Brain microvascular endothelial cell (primary cell): ENCODE data around the gene SPEM3.

Source experiments
- DNase-seq: peaks from one replicate; pipeline ENCODE4 v3.0.0-alpha.2; 2020
- H3K27ac ChIP-seq: fragments of 250-450 bp; sonication (Bioruptor Pico); 2 replicates; pipeline ENCODE4 v1.5.1; 2020; ENCODE audit warnings: mild to moderate bottlenecking, moderate library complexity
- H3K27me3 ChIP-seq: fragments of 250-450 bp; sonication (Bioruptor Pico); replicated peaks from 2 replicates; pipeline ENCODE4 v1.5.1; 2020; ENCODE audit warnings: mild to moderate bottlenecking
- H3K36me3 ChIP-seq: fragments of 250-450 bp; sonication (Bioruptor Pico); replicated peaks from 2 replicates; pipeline ENCODE4 v1.5.1; 2020; ENCODE audit warnings: mild to moderate bottlenecking
- H3K4me3 ChIP-seq: 2 replicates; pipeline ENCODE4 v1.5.1; 2011; ENCODE audit warnings: low read depth, mild to moderate bottlenecking, control low read depth, low read length, moderate library complexity
- in situ Hi-C: cut with HindIII; loops from 2 replicates; pipeline ENCODE4 v1.10.0; 2017; ENCODE audit warnings: low sequenced_read_pairs, low pct_ligation_motif_present
- TF ChIP-seq, protein P1 (sequence below): IDR thresholded peaks from 2 replicates; pipeline ENCODE4 v1.5.1; 2011; ENCODE audit warnings: low read depth, mild to moderate bottlenecking, moderate library complexity, low read length, control low read depth, inconsistent platforms; ENCODE audit errors: missing control alignments

SPEM3 gene

DNA sequence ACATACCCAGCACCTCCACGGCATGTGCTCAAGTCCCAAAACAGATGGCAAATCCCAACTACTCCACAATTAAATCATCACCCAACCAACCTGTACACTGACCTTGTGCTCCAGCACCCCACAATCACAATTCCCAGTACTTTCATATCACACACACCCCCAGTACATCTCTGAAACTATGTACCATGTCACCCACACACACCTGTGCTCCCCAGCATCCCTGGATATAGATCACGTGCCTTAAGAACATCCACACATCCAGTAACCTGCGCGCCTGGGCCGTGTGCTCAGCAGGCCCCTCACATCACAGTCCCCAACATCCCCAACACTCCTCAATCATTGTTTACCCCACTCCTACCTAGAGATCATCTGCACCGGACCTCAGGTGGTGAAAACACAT, 18.9 kb upstream of the SPEM3 start:
- TF ChIP-seq, protein P1, sequence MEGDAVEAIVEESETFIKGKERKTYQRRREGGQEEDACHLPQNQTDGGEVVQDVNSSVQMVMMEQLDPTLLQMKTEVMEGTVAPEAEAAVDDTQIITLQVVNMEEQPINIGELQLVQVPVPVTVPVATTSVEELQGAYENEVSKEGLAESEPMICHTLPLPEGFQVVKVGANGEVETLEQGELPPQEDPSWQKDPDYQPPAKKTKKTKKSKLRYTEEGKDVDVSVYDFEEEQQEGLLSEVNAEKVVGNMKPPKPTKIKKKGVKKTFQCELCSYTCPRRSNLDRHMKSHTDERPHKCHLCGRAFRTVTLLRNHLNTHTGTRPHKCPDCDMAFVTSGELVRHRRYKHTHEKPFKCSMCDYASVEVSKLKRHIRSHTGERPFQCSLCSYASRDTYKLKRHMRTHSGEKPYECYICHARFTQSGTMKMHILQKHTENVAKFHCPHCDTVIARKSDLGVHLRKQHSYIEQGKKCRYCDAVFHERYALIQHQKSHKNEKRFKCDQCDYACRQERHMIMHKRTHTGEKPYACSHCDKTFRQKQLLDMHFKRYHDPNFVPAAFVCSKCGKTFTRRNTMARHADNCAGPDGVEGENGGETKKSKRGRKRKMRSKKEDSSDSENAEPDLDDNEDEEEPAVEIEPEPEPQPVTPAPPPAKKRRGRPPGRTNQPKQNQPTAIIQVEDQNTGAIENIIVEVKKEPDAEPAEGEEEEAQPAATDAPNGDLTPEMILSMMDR: no peak
- H3K36me3 ChIP-seq: peaks cover 15% of the 10 kb centered on the region
- in situ Hi-C loops: no loop called here
- DNase-seq: no peak
- no peaks in the 10 kb centered on the region for H3K27me3 ChIP-seq
- H3K27ac ChIP-seq: no peak overlapping the region
- no peak overlapping the region for H3K4me3 ChIP-seq

DNA sequence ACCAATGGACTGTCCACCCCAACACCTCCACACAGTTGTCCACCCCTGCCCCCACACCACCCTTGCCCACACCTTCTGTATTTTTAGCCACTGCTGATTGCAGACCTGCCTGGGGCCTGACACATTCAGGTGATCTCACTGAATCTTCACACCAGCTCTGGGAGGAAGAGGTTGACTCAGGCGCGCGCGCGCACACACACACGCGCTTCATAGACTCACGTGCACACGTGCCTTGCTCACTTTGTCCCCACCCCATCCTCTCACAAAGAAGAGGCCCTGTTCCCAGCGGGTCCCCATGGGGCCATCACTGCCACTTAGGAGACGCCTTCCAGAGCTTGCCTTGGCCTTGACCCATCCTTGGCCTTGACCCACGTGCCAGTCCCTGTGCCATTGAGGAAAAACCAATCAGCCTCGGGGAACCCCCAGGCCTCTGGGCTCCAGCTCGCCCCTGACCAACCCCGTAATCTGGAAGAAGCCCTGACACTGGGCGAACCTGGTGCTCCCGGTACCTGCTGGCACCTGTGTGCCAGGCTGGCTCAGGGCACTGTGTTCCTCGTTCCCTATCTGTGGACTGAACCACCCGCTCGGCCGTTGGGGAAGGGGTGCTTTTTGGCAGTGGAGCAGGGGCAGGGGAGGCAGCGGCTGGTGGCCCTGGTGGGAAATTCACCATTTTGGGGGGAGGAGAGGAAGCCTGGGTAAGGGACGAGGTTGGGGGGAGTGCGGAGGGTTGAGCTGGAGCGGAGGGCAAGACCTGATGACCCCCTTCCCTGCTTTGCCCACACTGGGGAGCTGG, 17.8 kb upstream of the SPEM3 start:
- in situ Hi-C loops: no loop called here
- Histone ChIP-seq H3K27ac (no peak overlapping the region), H3K36me3 (peaks cover 23% of the 10 kb centered on the region), H3K27me3 (no peaks in the 10 kb centered on the region), H3K4me3 (no peak overlapping the region)
- DNase-seq: no peak
- TF ChIP-seq, protein P1: no peak

DNA sequence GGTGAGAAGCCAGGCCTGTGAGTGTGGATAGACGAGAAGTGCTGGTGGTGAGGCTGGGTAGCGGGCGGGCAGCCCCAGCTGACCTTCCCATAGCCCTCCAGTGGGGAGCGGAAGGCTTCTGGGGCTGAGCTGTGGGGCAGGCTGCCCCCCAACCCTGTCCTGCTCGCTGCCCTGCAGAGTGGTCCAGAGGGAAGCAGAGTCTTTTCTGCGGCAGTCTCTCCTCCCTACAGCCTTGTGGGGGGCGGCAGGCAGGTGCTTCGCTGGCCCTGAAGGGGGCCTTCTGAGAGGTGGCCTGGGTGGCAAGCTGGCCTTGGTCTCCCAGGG, 17.3 kb upstream of the SPEM3 start:
- DNase-seq: no peak
- in situ Hi-C loops: no loop called here
- no peak overlapping the region for H3K27ac ChIP-seq
- H3K4me3 ChIP-seq: no peak overlapping the region
- peaks cover 23% of the 10 kb centered on the region for H3K36me3 ChIP-seq
- H3K27me3 ChIP-seq: no peaks in the 10 kb centered on the region
- TF ChIP-seq, protein P1: no peak

DNA sequence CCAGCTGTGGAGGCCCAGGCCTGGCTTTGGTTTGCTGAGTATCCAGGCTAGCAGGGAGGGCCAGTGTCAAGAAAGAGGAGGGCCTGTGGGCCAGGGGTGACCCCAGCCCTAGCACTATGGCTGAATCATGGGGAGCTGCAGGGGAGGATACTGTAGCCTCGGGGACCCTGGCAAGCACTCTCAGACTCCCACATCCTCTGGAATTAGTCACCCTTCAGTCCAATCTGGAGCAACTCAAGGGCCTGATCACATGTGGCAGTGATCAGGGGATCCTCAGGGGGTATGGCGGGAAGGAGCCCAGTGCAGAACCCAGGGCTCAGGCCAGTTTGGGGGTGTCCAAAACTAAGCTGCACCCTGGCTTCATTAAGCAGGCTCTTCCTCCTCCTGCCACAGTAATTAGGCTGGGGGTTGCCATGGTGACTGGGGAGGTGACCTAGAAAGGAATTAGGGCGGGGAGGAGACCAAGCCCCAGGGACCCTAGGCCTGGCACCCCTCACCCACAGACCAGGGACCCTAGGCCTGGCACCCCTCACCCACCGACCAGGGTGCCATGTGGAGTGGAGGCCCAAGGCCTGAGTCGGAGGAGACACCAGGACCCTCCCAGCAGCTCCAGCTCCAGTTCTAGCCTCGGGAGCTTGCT, 15.2 kb upstream of the SPEM3 start:
- TF ChIP-seq, protein P1: no peak
- Histone ChIP-seq H3K4me3 (no peak overlapping the region), H3K27ac (no peak overlapping the region), H3K36me3 (peaks cover 23% of the 10 kb centered on the region), H3K27me3 (no peaks in the 10 kb centered on the region)
- DNase-seq: peak; percentile 9
- in situ Hi-C loops: no loop called here

DNA sequence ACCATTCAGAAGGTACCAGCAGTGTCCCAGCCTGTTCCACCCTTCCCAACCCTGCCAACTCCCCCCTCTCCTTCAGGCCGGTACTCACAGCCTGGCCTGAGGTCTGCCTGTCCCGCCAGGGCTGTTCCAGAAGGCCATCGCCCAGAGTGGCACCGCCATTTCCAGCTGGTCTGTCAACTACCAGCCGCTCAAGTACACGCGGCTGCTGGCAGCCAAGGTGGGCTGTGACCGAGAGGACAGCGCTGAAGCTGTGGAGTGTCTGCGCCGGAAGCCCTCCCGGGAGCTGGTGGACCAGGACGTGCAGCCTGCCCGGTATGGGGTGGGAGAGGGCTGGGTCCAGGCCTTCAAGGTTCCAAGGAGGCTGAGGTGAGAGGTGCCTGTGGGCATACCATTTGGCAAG, 13.8 kb upstream of the SPEM3 start:
- Histone ChIP-seq H3K27ac (no peak overlapping the region), H3K27me3 (no peaks in the 10 kb centered on the region), H3K4me3 (no peak overlapping the region), H3K36me3 (peaks cover 15% of the 10 kb centered on the region)
- TF ChIP-seq, protein P1: no peak
- in situ Hi-C loops: no loop called here
- no peak for DNase-seq

DNA sequence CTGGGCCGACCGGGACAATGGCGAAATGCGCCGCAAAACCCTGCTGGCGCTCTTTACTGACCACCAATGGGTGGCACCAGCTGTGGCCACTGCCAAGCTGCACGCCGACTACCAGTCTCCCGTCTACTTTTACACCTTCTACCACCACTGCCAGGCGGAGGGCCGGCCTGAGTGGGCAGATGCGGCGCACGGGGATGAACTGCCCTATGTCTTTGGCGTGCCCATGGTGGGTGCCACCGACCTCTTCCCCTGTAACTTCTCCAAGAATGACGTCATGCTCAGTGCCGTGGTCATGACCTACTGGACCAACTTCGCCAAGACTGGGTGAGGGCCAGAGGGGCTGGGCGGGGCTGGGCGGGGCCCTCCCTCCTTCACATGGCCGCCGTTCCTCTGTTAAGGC, 12.9 kb upstream of the SPEM3 start:
- in situ Hi-C loops: no loop called here
- TF ChIP-seq, protein P1: no peak
- no peak overlapping the region for H3K4me3 ChIP-seq

More for the DNA sequence above, 12.9 kb upstream of the SPEM3 start:
- DNase-seq: no peak
- Histone ChIP-seq H3K27me3 (no peaks in the 10 kb centered on the region), H3K27ac (no peak overlapping the region), H3K36me3 (peaks cover 9% of the 10 kb centered on the region)
